Epithelial cell of esophagus (primary cell): ENCODE measurements around the gene GSG1L.

Experiments
- DNase-seq: peaks from one replicate; pipeline ENCODE4 v3.0.0; 2010; ENCODE audit warnings: low read depth
- H3K4me3 ChIP-seq: 2 replicates; pipeline ENCODE4 v1.5.1; 2011; ENCODE audit warnings: mild to moderate bottlenecking, low read length, control low read depth
- TF ChIP-seq, protein P1 (sequence below): IDR thresholded peaks from 2 replicates; pipeline ENCODE4 v1.5.1; 2011; ENCODE audit warnings: low read depth, mild to moderate bottlenecking, low read length, control low read depth, inconsistent platforms; ENCODE audit not compliant: insufficient read depth; ENCODE audit errors: missing control alignments

The GSG1L gene

DNA sequence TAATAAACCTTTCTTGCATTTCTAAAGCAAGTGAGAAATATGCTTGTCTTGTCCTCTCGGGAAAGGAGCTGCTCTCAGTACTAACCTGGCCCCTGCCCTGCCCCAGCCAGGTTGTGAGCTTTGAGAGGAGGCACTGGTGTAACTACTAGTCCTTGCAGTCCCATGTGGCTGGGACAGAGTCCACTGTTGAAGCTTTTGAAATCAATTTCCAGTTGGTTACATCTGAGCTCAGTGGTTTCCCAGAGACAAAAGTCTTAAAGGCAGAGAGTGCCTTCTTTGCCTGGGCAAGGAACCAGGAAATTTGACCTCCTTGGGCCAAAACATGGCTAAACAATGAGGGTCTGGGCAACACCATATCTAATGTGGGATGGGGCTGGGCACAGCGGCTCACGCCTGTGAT, 48.7 kb downstream of the GSG1L start:
- H3K4me3 ChIP-seq = no peak overlapping the region
- DNase-seq = no peak
- TF ChIP-seq, protein P1, sequence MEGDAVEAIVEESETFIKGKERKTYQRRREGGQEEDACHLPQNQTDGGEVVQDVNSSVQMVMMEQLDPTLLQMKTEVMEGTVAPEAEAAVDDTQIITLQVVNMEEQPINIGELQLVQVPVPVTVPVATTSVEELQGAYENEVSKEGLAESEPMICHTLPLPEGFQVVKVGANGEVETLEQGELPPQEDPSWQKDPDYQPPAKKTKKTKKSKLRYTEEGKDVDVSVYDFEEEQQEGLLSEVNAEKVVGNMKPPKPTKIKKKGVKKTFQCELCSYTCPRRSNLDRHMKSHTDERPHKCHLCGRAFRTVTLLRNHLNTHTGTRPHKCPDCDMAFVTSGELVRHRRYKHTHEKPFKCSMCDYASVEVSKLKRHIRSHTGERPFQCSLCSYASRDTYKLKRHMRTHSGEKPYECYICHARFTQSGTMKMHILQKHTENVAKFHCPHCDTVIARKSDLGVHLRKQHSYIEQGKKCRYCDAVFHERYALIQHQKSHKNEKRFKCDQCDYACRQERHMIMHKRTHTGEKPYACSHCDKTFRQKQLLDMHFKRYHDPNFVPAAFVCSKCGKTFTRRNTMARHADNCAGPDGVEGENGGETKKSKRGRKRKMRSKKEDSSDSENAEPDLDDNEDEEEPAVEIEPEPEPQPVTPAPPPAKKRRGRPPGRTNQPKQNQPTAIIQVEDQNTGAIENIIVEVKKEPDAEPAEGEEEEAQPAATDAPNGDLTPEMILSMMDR = no peak

DNA sequence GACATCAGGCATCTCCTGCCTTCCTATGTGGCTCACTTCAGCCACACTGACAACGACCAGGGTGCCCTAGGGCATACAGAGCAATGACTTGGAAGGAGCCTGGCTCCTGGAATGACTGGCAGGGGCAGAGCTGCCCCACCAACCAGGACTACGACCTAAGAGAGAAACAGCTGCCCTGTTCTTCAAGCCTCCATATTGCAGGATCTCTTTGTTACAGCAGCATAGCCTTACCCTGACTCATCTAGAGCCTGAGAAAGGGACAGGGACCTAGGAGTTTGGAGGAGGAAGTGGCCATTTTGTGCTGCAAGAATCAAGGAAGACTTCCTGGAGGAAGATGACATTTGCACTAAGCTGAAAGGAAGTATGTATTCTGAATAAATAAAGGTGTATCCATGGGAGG, 49.6 kb downstream of the GSG1L start:
- DNase-seq = no peak
- TF ChIP-seq, protein P1 = no peak
- H3K4me3 ChIP-seq = no peak overlapping the region

DNA sequence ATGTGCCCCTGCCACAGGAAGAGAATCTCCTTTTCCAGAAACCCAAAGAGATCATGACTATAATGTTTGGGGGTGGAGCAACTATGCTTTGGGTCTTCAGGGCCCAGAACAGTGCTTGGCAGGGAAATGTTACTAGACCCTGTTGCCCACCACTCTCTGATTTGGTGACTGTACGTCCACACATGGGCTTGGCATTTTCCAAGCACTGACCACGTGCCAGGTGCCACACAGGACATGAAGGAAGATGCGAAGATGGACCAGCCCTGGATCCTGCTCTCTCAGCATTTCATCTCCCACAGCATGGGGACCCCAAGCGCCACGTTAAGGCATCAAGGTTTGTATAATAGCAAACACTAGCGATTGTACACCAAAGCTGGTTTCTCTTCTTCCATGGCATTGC, 50.1 kb downstream of the GSG1L start:
- no peak for DNase-seq
- TF ChIP-seq, protein P1 = no peak
- no peak overlapping the region for H3K4me3 ChIP-seq

DNA sequence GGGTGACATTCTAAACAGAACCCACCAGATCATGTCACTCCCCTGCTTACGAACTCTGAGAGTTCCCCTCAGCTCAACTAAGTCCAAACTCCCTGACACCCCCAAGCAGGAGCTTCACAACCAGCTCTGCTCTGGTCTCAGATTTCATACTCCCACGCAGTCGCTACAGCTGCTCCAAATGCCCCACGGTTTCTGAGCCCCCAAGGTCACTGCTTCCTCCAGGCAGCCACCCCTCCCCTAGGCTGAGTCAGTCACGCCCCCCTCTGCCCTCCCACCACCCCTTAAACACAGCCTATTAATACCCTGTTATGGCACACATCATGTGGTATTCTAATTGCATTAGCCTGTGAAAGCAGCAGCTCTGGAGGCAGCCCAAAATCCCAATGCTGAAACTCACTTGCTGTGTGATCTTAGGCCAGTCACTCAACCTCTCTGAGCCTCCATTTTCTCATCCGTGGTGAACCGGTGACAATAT, 51.5 kb downstream of the GSG1L start:
- TF ChIP-seq, protein P1 = no peak
- DNase-seq = no peak
- no peak overlapping the region for H3K4me3 ChIP-seq

DNA sequence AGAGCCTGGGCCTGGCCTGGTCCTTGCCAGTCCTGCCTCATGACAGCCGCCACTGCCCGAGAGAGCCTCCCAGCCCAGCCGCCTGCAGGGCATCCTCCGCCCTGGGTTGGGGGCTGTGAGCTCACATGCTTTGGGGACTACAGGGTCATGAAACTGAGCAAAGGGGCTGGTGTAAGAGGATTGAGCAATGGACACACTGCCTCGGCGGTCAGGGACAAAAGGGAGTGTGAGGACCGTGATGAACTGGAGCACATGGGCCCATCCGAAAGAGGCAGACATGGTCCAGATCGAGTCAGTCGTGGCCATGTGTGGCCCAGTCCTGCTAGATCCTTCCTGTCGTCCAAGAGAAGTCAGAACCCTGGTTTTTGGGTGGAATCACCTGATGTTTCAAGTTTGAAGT, 52.3 kb downstream of the GSG1L start:
- TF ChIP-seq, protein P1 = no peak
- no peak overlapping the region for H3K4me3 ChIP-seq
- no peak for DNase-seq

DNA sequence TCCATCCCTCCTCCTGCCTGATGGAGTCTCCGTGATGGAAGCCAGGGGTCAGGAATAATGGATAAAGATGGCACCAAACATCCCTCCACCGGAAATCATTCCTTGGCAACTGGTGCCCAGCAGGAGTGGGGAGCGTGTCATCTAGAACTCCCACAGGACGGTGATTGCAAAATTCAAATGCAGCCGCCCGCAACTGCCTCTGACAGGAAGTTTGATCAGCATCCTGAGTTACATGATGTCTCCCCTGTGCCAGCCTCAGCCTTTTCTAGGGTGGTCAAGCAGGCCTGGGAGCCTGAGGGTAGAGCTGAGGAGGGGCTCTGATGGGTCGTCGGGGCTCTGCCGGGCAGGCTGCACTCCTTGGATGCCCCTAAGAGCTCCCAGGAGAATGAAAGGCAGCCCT, 52.8 kb downstream of the GSG1L start:
- H3K4me3 ChIP-seq = no peak overlapping the region
- TF ChIP-seq, protein P1 = no peak
- no peak for DNase-seq

DNA sequence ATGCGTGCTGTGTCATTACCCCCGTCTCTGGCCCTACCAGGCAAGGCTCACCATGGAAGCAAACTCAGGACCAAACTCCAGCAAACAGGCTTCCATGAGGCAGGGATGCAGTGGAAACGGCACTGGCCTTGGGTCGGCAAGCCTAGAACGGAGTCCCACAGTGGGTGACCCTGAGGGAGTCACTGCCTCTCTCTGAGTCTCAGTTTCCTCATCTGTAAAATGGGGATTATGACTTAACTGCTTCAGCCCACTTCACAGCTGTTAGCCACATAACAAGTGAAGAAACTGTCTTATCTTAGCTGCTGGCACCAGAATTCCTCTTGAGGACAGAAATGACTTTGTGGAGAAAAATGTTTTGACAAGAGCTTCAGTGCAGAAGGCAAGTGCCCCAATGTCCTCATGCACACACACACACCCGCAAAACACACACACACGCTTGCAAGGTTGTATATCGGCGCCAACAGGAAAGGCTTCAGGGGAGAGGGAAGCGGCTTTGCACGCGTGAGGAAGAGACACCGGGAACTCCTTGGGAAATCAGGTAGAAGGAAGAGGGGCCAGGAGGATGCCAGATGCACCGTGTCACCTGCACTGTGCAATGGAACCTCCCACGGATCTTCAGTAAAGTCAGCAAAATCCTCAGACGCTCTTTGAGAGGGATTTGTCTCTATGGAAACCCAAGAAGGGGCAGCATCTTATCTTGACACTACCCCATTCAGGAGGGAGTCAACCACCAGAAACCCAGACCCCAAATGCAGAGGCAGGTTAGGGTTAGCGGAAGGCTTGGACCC, 53.7 kb downstream of the GSG1L start:
- TF ChIP-seq, protein P1 = no peak
- no peak for DNase-seq
- H3K4me3 ChIP-seq = no peak overlapping the region
